ENCODE results near the gene PUSL1. TPM values are rescaled to one million over a fixed set of nuclear protein-coding genes. Genes with fewer than 3 reads are reported as not detected.

The PUSL1 gene
- total RNA-seq, 1 experiment from 2014 or later = 38.0 TPM

GRCh38 chr1:1314678-1315335, 6.4 kb downstream of the PUSL1 start:
- no peak overlapping the region; the same call in 1 of the 2 replicates for H3K4ac ChIP-seq (ENCODE audit: low read depth, low read length)
- no peak overlapping the region for H2BK15ac ChIP-seq (ENCODE audit: low read depth, low read length)
- H4K8ac ChIP-seq (replicated peaks; ENCODE audit: insufficient read length, low read depth, low read length) = no peak overlapping the region
- H2BK5ac ChIP-seq (ENCODE audit: insufficient read length, low read length) = no peak overlapping the region
- no peaks in the 10 kb centered on the region for H4K20me1 ChIP-seq (ENCODE audit: control insufficient read depth, insufficient read depth, insufficient read length)
- DNase-seq = no peak
- TF ChIP-seq, protein P1, sequence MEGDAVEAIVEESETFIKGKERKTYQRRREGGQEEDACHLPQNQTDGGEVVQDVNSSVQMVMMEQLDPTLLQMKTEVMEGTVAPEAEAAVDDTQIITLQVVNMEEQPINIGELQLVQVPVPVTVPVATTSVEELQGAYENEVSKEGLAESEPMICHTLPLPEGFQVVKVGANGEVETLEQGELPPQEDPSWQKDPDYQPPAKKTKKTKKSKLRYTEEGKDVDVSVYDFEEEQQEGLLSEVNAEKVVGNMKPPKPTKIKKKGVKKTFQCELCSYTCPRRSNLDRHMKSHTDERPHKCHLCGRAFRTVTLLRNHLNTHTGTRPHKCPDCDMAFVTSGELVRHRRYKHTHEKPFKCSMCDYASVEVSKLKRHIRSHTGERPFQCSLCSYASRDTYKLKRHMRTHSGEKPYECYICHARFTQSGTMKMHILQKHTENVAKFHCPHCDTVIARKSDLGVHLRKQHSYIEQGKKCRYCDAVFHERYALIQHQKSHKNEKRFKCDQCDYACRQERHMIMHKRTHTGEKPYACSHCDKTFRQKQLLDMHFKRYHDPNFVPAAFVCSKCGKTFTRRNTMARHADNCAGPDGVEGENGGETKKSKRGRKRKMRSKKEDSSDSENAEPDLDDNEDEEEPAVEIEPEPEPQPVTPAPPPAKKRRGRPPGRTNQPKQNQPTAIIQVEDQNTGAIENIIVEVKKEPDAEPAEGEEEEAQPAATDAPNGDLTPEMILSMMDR (conservative IDR thresholded peaks at IDR 0.05) = no peak
- no peak overlapping the region for H4K91ac ChIP-seq (ENCODE audit: insufficient read length, low read depth, low read length)
- H3T11ph ChIP-seq (ENCODE audit: low read length) = no peak overlapping the region
- Mint-ChIP-seq H3K9me3 (no peaks in the 10 kb centered on the region), H3K4me3 (peak overlapping the region in 1 of 2 experiments; percentile 46; a peak in 2 of 5 replicates), H3K4me1 (peaks cover 8 to 19% of the 10 kb centered on the region in 2 experiments), H3K27ac (peak overlapping the region in 1 of 3 experiments; percentile 67; a peak in 3 of 7 replicates), H3K27me3 (ENCODE audit: low read depth) (no peaks in the 10 kb centered on the region), H3K36me3 (ENCODE audit: insufficient read depth in 1 of 3, low read depth in 3 of 3) (peaks cover 18 to 66% (median 64%) of the 10 kb centered on the region in 3 experiments)
- H3K27ac ChIP-seq (ENCODE audit: insufficient read length, low read depth, low read length) = no peak overlapping the region
- no peak overlapping the region for H3K23ac ChIP-seq (ENCODE audit: insufficient read length, low read depth, low read length)
- H3K14ac ChIP-seq (ENCODE audit: insufficient read depth, low read length) = no peak overlapping the region; the same call in 1 of the 2 replicates
- no peak overlapping the region for H4K5ac ChIP-seq (ENCODE audit: insufficient read length, low read depth, low read length)
- no peak overlapping the region for H3K4me2 ChIP-seq (ENCODE audit: insufficient read depth, insufficient read length, low read length)
- H2BK20ac ChIP-seq (ENCODE audit: low read depth, low read length, poor library complexity, severe bottlenecking) = no peak overlapping the region
- H2AFZ ChIP-seq (ENCODE audit: low read length) = no peak overlapping the region
- no peak overlapping the region for H2BK120ac ChIP-seq (ENCODE audit: low read depth, low read length, poor library complexity, severe bottlenecking)
- H3K18ac ChIP-seq (ENCODE audit: insufficient read length, low read depth, low read length) = peak overlapping the region; percentile 67
- H3K9ac ChIP-seq (ENCODE audit: extremely low read depth, insufficient read length, low read length) = no peak overlapping the region
- no peaks in the 10 kb centered on the region for H3K79me1 ChIP-seq (ENCODE audit: insufficient read depth, low read depth, low read length, poor library complexity, severe bottlenecking)
- H3K27me3 ChIP-seq (ENCODE audit: insufficient read depth, low read length) = no peaks in the 10 kb centered on the region
- WGBS (ENCODE audit: extremely low coverage, insufficient read length, low lambda C conversion rate) = no CpG with 5 or more reads among the region's 23 CpGs
- H2AK5ac ChIP-seq (ENCODE audit: insufficient read length, low read length) = no peak overlapping the region
- no peaks in the 10 kb centered on the region; the same call in 1 of the 2 replicates for H3K4me1 ChIP-seq (ENCODE audit: insufficient read depth, low read length)
- H3K56ac ChIP-seq (ENCODE audit: insufficient read length, low read depth, low read length) = no peak overlapping the region
- no peaks in the 10 kb centered on the region for H3K23me2 ChIP-seq (ENCODE audit: insufficient read length, low read depth, low read length, poor library complexity, severe bottlenecking)
- H2BK12ac ChIP-seq (ENCODE audit: insufficient read length, low read depth, low read length) = no peak overlapping the region
- no peaks in the 10 kb centered on the region for H3K9me3 ChIP-seq (ENCODE audit: control insufficient read depth, low read depth, low read length)
- no peaks in the 10 kb centered on the region for H3K79me2 ChIP-seq (ENCODE audit: insufficient read depth, low read length)

All from H9 (cell line).